Breast epithelium (tissue), 3 donors: ENCODE data around the gene NFATC3.

Source experiments
- POLR2A ChIP-seq: fragments of 450-650 bp; IDR thresholded peaks from one replicate; pipeline ENCODE4 v1.6.1; 2016; ENCODE audit warnings: antibody characterized with exemption, mild to moderate bottlenecking, moderate library complexity
- POLR2AphosphoS5 ChIP-seq, 3 donors: sonication (generic); formaldehyde crosslinking; IDR thresholded peaks; one replicate each; pipeline ENCODE4 v1.6.1; 2017; ENCODE audit warnings: antibody characterized with exemption in 3 of 3
- TF ChIP-seq, protein P1 (sequence below), 3 donors: fragments of 450-650 bp; IDR thresholded peaks; one replicate each; pipeline ENCODE4 v1.5.1; 2016 to 2017; ENCODE audit warnings: antibody characterized with exemption in 3 of 3, mild to moderate bottlenecking in 3 of 3, moderate library complexity in 3 of 3

- TF ChIP-seq, protein P1, sequence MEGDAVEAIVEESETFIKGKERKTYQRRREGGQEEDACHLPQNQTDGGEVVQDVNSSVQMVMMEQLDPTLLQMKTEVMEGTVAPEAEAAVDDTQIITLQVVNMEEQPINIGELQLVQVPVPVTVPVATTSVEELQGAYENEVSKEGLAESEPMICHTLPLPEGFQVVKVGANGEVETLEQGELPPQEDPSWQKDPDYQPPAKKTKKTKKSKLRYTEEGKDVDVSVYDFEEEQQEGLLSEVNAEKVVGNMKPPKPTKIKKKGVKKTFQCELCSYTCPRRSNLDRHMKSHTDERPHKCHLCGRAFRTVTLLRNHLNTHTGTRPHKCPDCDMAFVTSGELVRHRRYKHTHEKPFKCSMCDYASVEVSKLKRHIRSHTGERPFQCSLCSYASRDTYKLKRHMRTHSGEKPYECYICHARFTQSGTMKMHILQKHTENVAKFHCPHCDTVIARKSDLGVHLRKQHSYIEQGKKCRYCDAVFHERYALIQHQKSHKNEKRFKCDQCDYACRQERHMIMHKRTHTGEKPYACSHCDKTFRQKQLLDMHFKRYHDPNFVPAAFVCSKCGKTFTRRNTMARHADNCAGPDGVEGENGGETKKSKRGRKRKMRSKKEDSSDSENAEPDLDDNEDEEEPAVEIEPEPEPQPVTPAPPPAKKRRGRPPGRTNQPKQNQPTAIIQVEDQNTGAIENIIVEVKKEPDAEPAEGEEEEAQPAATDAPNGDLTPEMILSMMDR (IDR thresholded peaks at IDR 0.05): no peak
- TF ChIP-seq POLR2AphosphoS5 (IDR thresholded peaks at IDR 0.05) (no peak), POLR2A (no peak)
Observed at GRCh38 chr16:68144008-68144407, 58.8 kb downstream of the NFATC3 start.
